Loucy (cell line): ENCODE results near the gene PPP1R9B.

Experiments used
- H2AFZ ChIP-seq: fragments of 200-600 bp; sonication (generic); 2 replicates; pipeline ENCODE4 v1.6.0; 2016; ENCODE audit warnings: antibody characterized with exemption, mild to moderate bottlenecking, low read length, moderate library complexity
- H3F3A ChIP-seq: fragments of 200-600 bp; 2 replicates; pipeline ENCODE4 v1.6.0; 2016; ENCODE audit warnings: antibody characterized with exemption, low read depth, mild to moderate bottlenecking
- H3K27me3 ChIP-seq: fragments of 200-600 bp; sonication (generic); 2 replicates; pipeline ENCODE4 v1.6.1; 2014; ENCODE audit warnings: low read length, mild to moderate bottlenecking; ENCODE audit not compliant: insufficient read depth, poor library complexity, severe bottlenecking
- H3K36me3 ChIP-seq: fragments of 200-600 bp; sonication (generic); 2 replicates; pipeline ENCODE4 v1.6.1; 2016; ENCODE audit warnings: low read length; ENCODE audit not compliant: insufficient read depth
- H3K4me1 ChIP-seq: fragments of 200-600 bp; sonication (generic); 2 replicates; pipeline ENCODE4 v1.5.1; 2014; ENCODE audit warnings: low read length, mild to moderate bottlenecking; ENCODE audit not compliant: insufficient read depth, poor library complexity, severe bottlenecking
- H3K4me2 ChIP-seq: fragments of 200-600 bp; sonication (generic); 2 replicates; pipeline ENCODE4 v1.6.0; 2014; ENCODE audit warnings: antibody characterized with exemption, low read length, low read depth, mild to moderate bottlenecking; ENCODE audit not compliant: poor library complexity, severe bottlenecking
- H3K4me3 ChIP-seq: fragments of 200-600 bp; sonication (generic); 2 replicates; pipeline ENCODE4 v1.5.1; 2014; ENCODE audit warnings: low read length, mild to moderate bottlenecking, mixed read lengths; ENCODE audit not compliant: poor library complexity, severe bottlenecking
- H3K79me2 ChIP-seq: fragments of 200-600 bp; sonication (generic); 2 replicates; pipeline ENCODE4 v1.6.1; 2014; ENCODE audit warnings: low read length; ENCODE audit not compliant: insufficient read depth
- H3K9ac ChIP-seq: fragments of 200-600 bp; sonication (generic); 2 replicates; pipeline ENCODE4 v1.6.0; 2014; ENCODE audit warnings: mild to moderate bottlenecking, low read depth, low read length, moderate library complexity; ENCODE audit not compliant: poor library complexity, severe bottlenecking
- H3K9me2 ChIP-seq: fragments of 200-600 bp; sonication (generic); replicated peaks from 2 replicates; pipeline ENCODE4 v1.6.1; 2016; ENCODE audit warnings: low read depth, low read length, mixed read lengths
- H3K9me3 ChIP-seq: fragments of 200-600 bp; sonication (generic); 2 replicates; pipeline ENCODE4 v1.6.1; 2014; ENCODE audit warnings: mild to moderate bottlenecking, antibody characterized with exemption, low read length, low read depth; ENCODE audit not compliant: insufficient read depth
- H4K20me1 ChIP-seq: fragments of 200-600 bp; sonication (generic); 2 replicates; pipeline ENCODE4 v1.6.0; 2014; ENCODE audit warnings: antibody characterized with exemption, low read length, mild to moderate bottlenecking; ENCODE audit not compliant: insufficient read depth, poor library complexity, severe bottlenecking
- CTCF ChIP-seq: fragments of 200-600 bp; sonication (generic); conservative IDR thresholded peaks from 2 replicates; pipeline ENCODE4 v1.5.1; 2014; ENCODE audit warnings: mild to moderate bottlenecking, antibody characterized with exemption, low read length
- EZH2phosphoT487 ChIP-seq: fragments of 200-600 bp; IDR thresholded peaks from 2 replicates; pipeline ENCODE4 v1.6.1; 2018; ENCODE audit warnings: antibody characterized with exemption, mild to moderate bottlenecking, moderate library complexity, borderline replicate concordance

Gene PPP1R9B

GRCh38 chr17:50132104-50132794, 18.2 kb downstream of the PPP1R9B start:
- Histone ChIP-seq H4K20me1 (no peaks in the 10 kb centered on the region), H3F3A (peaks cover 4% of the 10 kb centered on the region; the same call in 1 of the 2 replicates), H2AFZ (no peak overlapping the region), H3K4me2 (no peak overlapping the region), H3K9me2 (no peaks in the 10 kb centered on the region), H3K79me2 (no peaks in the 10 kb centered on the region), H3K36me3 (peaks cover 31% of the 10 kb centered on the region; the same call in 1 of the 2 replicates), H3K9ac (no peak overlapping the region), H3K4me3 (no peak overlapping the region), H3K4me1 (peaks cover 16% of the 10 kb centered on the region), H3K9me3 (no peaks in the 10 kb centered on the region), H3K27me3 (no peaks in the 10 kb centered on the region)
- TF ChIP-seq CTCF (no peak), EZH2phosphoT487 (no peak)

- no peaks in the 10 kb centered on the region for H3K79me2 ChIP-seq
- peaks cover 4% of the 10 kb centered on the region; the same call in 1 of the 2 replicates for H3F3A ChIP-seq
- peak overlapping the region; percentile 49 for H3K4me3 ChIP-seq
- no peaks in the 10 kb centered on the region for H3K9me2 ChIP-seq
- TF ChIP-seq EZH2phosphoT487: no peak
- no peak for TF ChIP-seq CTCF
- no peaks in the 10 kb centered on the region for H4K20me1 ChIP-seq
- H3K9me3 ChIP-seq: no peaks in the 10 kb centered on the region
- H3K4me1 ChIP-seq: peaks cover 18% of the 10 kb centered on the region
- no peak overlapping the region for H3K4me2 ChIP-seq
- no peaks in the 10 kb centered on the region for H3K27me3 ChIP-seq
- H3K36me3 ChIP-seq: peaks cover 16% of the 10 kb centered on the region; the same call in 1 of the 2 replicates
- H3K9ac ChIP-seq: no peak overlapping the region
- H2AFZ ChIP-seq: no peak overlapping the region
Measured at GRCh38 chr17:50130559-50131305, 19.7 kb downstream of the PPP1R9B start.

GRCh38 chr17:50129728-50130558, 20.5 kb downstream of the PPP1R9B start, which contains the start of gene SAMD14:
Gene SAMD14 (minus strand): TSS chr17:50130160. CDS start chr17:50124959, 5,201 bp downstream.
- Histone ChIP-seq H2AFZ (0 out of 2 replicates have a peak within 1 kb of the TSS, but pooled peaks have one; percentile 60), H3K9me3 (no peaks in the 10 kb centered on the region), H3K36me3 (peaks cover 9% of the 10 kb centered on the region; the same call in 1 of the 2 replicates), H3K27me3 (no peaks in the 10 kb centered on the region), H3K4me3 (peak within 1 kb of the TSS; percentile 72), H3K9ac (peak within 1 kb of the TSS; percentile 52), H3K9me2 (no peaks in the 10 kb centered on the region), H3F3A (peaks cover 4% of the 10 kb centered on the region; the same call in 1 of the 2 replicates), H3K79me2 (no peaks in the 10 kb centered on the region), H3K4me1 (peaks cover 20% of the 10 kb centered on the region), H3K4me2 (peak within 1 kb of the TSS; percentile 76), H4K20me1 (no peaks in the 10 kb centered on the region)
- TF ChIP-seq EZH2phosphoT487 (no peak), CTCF (no peak)
